Endothelial cell of umbilical vein (primary cell): ENCODE measurements around the gene TRIM50. TPM values are rescaled to one million over a fixed set of nuclear protein-coding genes. Genes with fewer than 3 reads are reported as not detected.

Experiments used
- BruUV-seq: library from RNA; stranded (reverse); fragments of 400-500 nt; replicated peaks from 2 replicates; lab custom pipeline; 2021; lab: Mats Ljungman, UMichigan
- CTCF ChIA-PET: fragments of 300-600, 350-600 bp; sonication (Branson Sonifier 250); formaldehyde crosslinking; loops from one replicate; lab custom pipeline; 2021; ENCODE audit warnings: antibody characterized with exemption, inconsistent platforms; lab: Charles Lee
- POLR2A ChIA-PET: fragments of 300-600, 350-600 bp; sonication (Branson Sonifier 250); formaldehyde crosslinking; loops from one replicate; lab custom pipeline; 2021; ENCODE audit warnings: antibody characterized with exemption, inconsistent platforms; lab: Charles Lee
- DNase-seq: peaks from one replicate; pipeline ENCODE4 v3.0.0-alpha.2; 2011; ENCODE audit warnings: low read depth, low spot score
- FAIRE-seq: peaks from 2 replicates; lab custom pipeline; 2011; peaks lifted over from hg19 to GRCh38; lab: Jason Lieb, UNC
- H2AFZ ChIP-seq: 2 replicates; pipeline ENCODE4 v1.6.0; 2012; ENCODE audit warnings: low read depth, low read length, control low read depth, inconsistent platforms
- H3K27ac ChIP-seq: 2 replicates; pipeline ENCODE4 v1.5.1; 2011; ENCODE audit warnings: low read depth, mild to moderate bottlenecking, control low read depth, low read length, moderate library complexity; ENCODE audit not compliant: insufficient read depth
- H3K27me3 ChIP-seq, 2 experiments: 2 replicates each; pipeline versions ENCODE4 v1.6.0 to v1.6.1; 2011; ENCODE audit warnings: low read length in 2 of 2, mixed read lengths in 1 of 2; ENCODE audit not compliant: control insufficient read depth in 2 of 2, insufficient read depth in 2 of 2
- H3K36me3 ChIP-seq, 2 experiments: 2 replicates in 1 of 2; 3 replicates in 1 of 2; pipeline ENCODE4 v1.5.1; 2011; ENCODE audit warnings: low read length in 2 of 2, mild to moderate bottlenecking in 1 of 2, moderate library complexity in 1 of 2; ENCODE audit not compliant: control insufficient read depth in 2 of 2, insufficient read depth in 2 of 2; ENCODE audit errors: extremely low read depth in 1 of 2
- H3K4me1 ChIP-seq: 3 replicates; pipeline ENCODE4 v1.5.1; 2011; ENCODE audit warnings: mild to moderate bottlenecking, low read length; ENCODE audit not compliant: control insufficient read depth, insufficient read depth; ENCODE audit errors: extremely low read depth
- H3K4me2 ChIP-seq: 2 replicates; pipeline ENCODE4 v1.6.1; 2011; ENCODE audit warnings: low read length, control low read depth, mixed read lengths; ENCODE audit not compliant: insufficient read depth
- H3K4me3 ChIP-seq, 3 experiments: fragments of 200-600 bp in 1 of 3; sonication (generic), shearing (Covaris generic) in 1 of 3; replicated peaks in 1 of 3; 2 replicates each; pipeline ENCODE4 v1.5.1; 2011 to 2016; ENCODE audit warnings: control low read depth in 3 of 3, low read length in 3 of 3, mild to moderate bottlenecking in 2 of 3, inconsistent platforms in 1 of 3, low read depth in 1 of 3, moderate library complexity in 1 of 3; ENCODE audit not compliant: insufficient read depth in 1 of 3
- H3K79me2 ChIP-seq: 2 replicates; pipeline ENCODE4 v1.6.0; 2012; ENCODE audit warnings: low read length, inconsistent platforms; ENCODE audit not compliant: control insufficient read depth, insufficient read depth
- H3K9ac ChIP-seq: replicated peaks from 2 replicates; pipeline ENCODE3; 2011; ENCODE audit warnings: low read length, control low read depth; ENCODE audit not compliant: insufficient read depth; ENCODE audit errors: extremely low read depth
- H3K9me1 ChIP-seq: replicated peaks from 3 replicates; pipeline ENCODE4 v1.6.0; 2011; ENCODE audit warnings: mild to moderate bottlenecking, low read length; ENCODE audit not compliant: control insufficient read depth, insufficient read depth; ENCODE audit errors: extremely low read depth
- H3K9me3 ChIP-seq: replicated peaks from 2 replicates; pipeline ENCODE4 v1.5.1; 2012; ENCODE audit warnings: low read length, inconsistent platforms; ENCODE audit not compliant: control insufficient read depth, insufficient read depth
- H4K20me1 ChIP-seq: replicated peaks from 2 replicates; pipeline ENCODE3; 2011; ENCODE audit warnings: mild to moderate bottlenecking, low read length; ENCODE audit not compliant: control insufficient read depth, insufficient read depth; ENCODE audit errors: extremely low read depth
- CTCF ChIP-seq, 2 donors: IDR thresholded peaks; 1 replicate in 1 of 2; 2 replicates in 1 of 2; pipeline ENCODE4 v1.5.1; 2011; ENCODE audit warnings: low read length in 2 of 2, mild to moderate bottlenecking in 2 of 2, moderate library complexity in 2 of 2, control low read depth in 1 of 2, inconsistent platforms in 1 of 2, low read depth in 1 of 2; ENCODE audit not compliant: insufficient read depth in 1 of 2; ENCODE audit errors: extremely low read depth in 1 of 2
- EZH2 ChIP-seq: IDR thresholded peaks from 2 replicates; pipeline ENCODE4 v1.6.1; 2012; ENCODE audit warnings: borderline replicate concordance, low read depth, mild to moderate bottlenecking, moderate library complexity, low read length, inconsistent platforms; ENCODE audit not compliant: severe bottlenecking
- FOS ChIP-seq: IDR thresholded peaks from 2 replicates; pipeline ENCODE4 v1.6.1; 2011; ENCODE audit warnings: mild to moderate bottlenecking, low read length, moderate library complexity, borderline replicate concordance; ENCODE audit not compliant: insufficient read depth
- GATA2 ChIP-seq: IDR thresholded peaks from 2 replicates; pipeline ENCODE4 v1.7.0; 2011; ENCODE audit warnings: low read depth, mild to moderate bottlenecking, moderate library complexity, mixed read lengths, low read length; ENCODE audit not compliant: insufficient read length, insufficient read depth
- JUN ChIP-seq: IDR thresholded peaks from 2 replicates; pipeline ENCODE4 v1.6.1; 2011; ENCODE audit warnings: borderline replicate concordance, low read depth; ENCODE audit not compliant: insufficient read length, insufficient read depth
- MYC ChIP-seq: IDR thresholded peaks from one replicate; pipeline ENCODE4 v1.6.1; 2011; ENCODE audit warnings: mild to moderate bottlenecking, low read depth, low read length
- POLR2A ChIP-seq: IDR thresholded peaks from 2 replicates; pipeline ENCODE4 v1.6.1; 2012; ENCODE audit warnings: low read depth, mild to moderate bottlenecking, control low read depth, low read length
- POLR2AphosphoS5 ChIP-seq: IDR thresholded peaks from 2 replicates; pipeline ENCODE4 v1.6.1; 2012; ENCODE audit warnings: low read depth, mild to moderate bottlenecking, control low read depth, low read length, moderate library complexity; ENCODE audit not compliant: insufficient read depth
- dilution Hi-C: fragments of 300-500 bp; cut with MboI; formaldehyde crosslinking; loops from one replicate; pipeline ENCODE4 v1.15.0; 2019; ENCODE audit warnings: low sequenced_read_pairs; ENCODE audit not compliant: extremely low pct_ligation_motif_present
- intact Hi-C: fragments of 100-400 bp; cut with micrococcal nuclease; formaldehyde crosslinking; loops from one replicate; pipeline ENCODE4 v1.10.0; 2022
- polyA plus RNA-seq, 4 experiments: library from polyadenylated mRNA; depleted of rRNA in 3 of 4; stranded (reverse) in 3 of 4; unstranded in 1 of 4; fragments of >200 nt; gene quantifications; 2 replicates each; pipeline versions ENCODE4 v1.2.1 to v1.2.3, GENCODE V29; 2011 to 2012; ENCODE audit warnings: missing spikeins in 1 of 4
- total RNA-seq: library from RNA; stranded (reverse); gene quantifications from 2 replicates; pipeline ENCODE4 v1.2.3, GENCODE V29; 2021
- TF ChIP-seq, protein P1 (sequence below): IDR thresholded peaks from 2 replicates; pipeline ENCODE4 v1.6.1; 2011; ENCODE audit not compliant: insufficient read depth, insufficient read length

The TRIM50 gene
- total and polyA plus RNA-seq, 2 donors (not counting 3 experiments of a cell fraction or from before 2014, with no cell fraction given) = not detected

- H3K79me2 ChIP-seq = no peaks in the 10 kb centered on the region
- no peaks in the 10 kb centered on the region for H4K20me1 ChIP-seq
- no peak for DNase-seq
- no peaks in the 10 kb centered on the region for H3K27me3 ChIP-seq
- dilution Hi-C loops = no loop called here
- H3K9ac ChIP-seq = no peak overlapping the region
- H3K4me1 ChIP-seq = no peaks in the 10 kb centered on the region
- FAIRE-seq = no peak
- POLR2A ChIA-PET = no interaction called here
- no peak overlapping the region for H3K4me3 ChIP-seq
- no peak overlapping the region for H2AFZ ChIP-seq
- BruUV-seq = no TSS peak
- no peak overlapping the region for H3K4me2 ChIP-seq
- no peaks in the 10 kb centered on the region for H3K36me3 ChIP-seq
- intact Hi-C loops = no loop called here
- TF ChIP-seq MYC (no peak), FOS (no peak), CTCF (IDR thresholded peaks at IDR 0.05; ENCODE audit: extremely low read depth in 1 of 2, insufficient read depth in 1 of 2, low read depth in 1 of 2, low read length in 2 of 2) (no peak), POLR2A (no peak), GATA2 (no peak)
- TF ChIP-seq, protein P1, sequence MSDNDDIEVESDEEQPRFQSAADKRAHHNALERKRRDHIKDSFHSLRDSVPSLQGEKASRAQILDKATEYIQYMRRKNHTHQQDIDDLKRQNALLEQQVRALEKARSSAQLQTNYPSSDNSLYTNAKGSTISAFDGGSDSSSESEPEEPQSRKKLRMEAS = no peak
- H3K9me3 ChIP-seq = no peaks in the 10 kb centered on the region
- CTCF ChIA-PET = no interaction called here
- H3K9me1 ChIP-seq = no peaks in the 10 kb centered on the region
- H3K27ac ChIP-seq = no peak overlapping the region
These were observed 11.4 kb downstream of the TRIM50 start for GRCh38 chr7:73316521-73316920.

DNA sequence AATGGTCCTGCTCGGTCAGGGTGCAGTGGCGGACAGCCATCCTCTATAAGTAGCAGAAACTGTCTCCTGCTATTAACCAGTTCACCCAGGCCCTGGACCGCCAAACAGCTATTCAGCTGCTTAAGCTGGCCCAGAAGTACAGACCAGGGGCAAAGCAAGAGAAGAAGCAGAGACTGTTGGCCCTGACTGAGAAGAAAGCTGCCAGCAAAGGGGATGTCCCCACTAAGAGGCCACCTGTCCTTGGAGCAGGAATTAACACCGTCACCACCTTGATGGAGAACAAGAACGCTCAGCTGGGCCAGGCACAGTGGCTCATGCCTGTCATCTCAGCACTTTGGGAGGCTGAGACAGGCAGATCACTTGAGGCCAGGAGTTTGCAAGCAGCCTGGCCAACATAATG, 13.6 kb downstream of the TRIM50 start:
- DNase-seq = no peak
- Histone ChIP-seq H3K9ac (no peak overlapping the region), H4K20me1 (no peaks in the 10 kb centered on the region), H3K4me1 (no peaks in the 10 kb centered on the region), H3K36me3 (no peaks in the 10 kb centered on the region), H3K4me3 (no peak overlapping the region), H3K79me2 (no peaks in the 10 kb centered on the region), H3K27me3 (no peaks in the 10 kb centered on the region), H2AFZ (no peak overlapping the region), H3K4me2 (no peak overlapping the region), H3K9me3 (no peaks in the 10 kb centered on the region), H3K27ac (no peak overlapping the region), H3K9me1 (no peaks in the 10 kb centered on the region)
- CTCF ChIA-PET = interaction anchor here (0.6 to 0.9 kb wide), 2 partner anchors 10 to 45 kb away, joined by 3 to 4 read pairs; no protein-coding TSS in a partner anchor
- intact Hi-C loops (no loop called here), dilution Hi-C loops (no loop called here)
- no peak for FAIRE-seq
- TF ChIP-seq POLR2AphosphoS5 (no peak), POLR2A (no peak), EZH2 (no peak), MYC (no peak), JUN (no peak), CTCF (IDR thresholded peaks at IDR 0.05; ENCODE audit: extremely low read depth in 1 of 2, insufficient read depth in 1 of 2, low read depth in 1 of 2, low read length in 2 of 2) (no peak), GATA2 (no peak), FOS (no peak)
- TF ChIP-seq, protein P1 = no peak
- POLR2A ChIA-PET = no interaction called here
- no TSS peak for BruUV-seq
